NCI-H1417 treated with DMSO at 0.1 percent for 48 hours (cell line): Measurements from ENCODE around the gene ZNF764.
A peak's percentile ranks its signal among the peaks of the same experiment; 100 is the strongest.

ENCODE experiments used
- DNase-seq: peaks from one replicate; lab custom pipeline; 2025; lab: John Stamatoyannopoulos, UW

Gene ZNF764

DNA sequence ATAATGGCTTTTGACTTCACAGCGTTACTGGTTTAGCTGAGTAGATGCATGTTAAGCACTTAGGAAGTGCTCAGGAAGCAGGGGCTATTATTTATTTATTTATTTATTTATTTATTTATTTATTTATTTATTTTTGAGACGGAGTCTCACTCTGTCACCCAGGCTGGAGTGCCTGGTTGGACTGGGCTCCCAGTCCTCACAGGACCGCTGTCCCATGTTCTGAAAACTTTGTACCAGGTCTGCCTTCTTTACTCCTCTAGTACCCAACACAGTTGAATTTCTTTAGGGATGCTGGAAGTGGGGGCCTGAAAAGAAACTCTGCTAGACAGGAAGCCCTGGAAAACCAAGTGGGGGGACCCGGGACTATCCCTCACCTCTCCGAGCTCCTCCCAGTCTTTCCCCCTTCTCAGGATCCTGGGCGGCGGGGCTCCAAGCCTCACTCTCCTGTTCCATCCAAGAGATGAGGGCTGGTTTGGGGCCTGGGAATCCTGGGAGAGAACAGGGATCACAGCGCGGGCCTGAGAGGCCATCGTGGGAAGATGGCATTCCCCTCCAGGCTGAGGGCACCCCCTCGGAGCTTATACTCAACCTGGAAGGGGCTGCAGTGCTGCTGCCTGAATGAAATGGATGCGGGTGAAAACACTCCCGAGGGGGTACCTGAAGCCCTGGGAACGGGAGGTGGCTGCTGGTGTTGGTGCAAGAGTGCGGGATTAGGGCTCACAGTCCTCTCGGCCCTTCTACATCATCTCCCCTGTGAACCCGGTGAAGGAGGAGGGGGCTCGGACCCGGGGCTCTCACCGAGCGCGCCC is 12.7 kb upstream of the ZNF764 start:
- DNase-seq: no peak

DNA sequence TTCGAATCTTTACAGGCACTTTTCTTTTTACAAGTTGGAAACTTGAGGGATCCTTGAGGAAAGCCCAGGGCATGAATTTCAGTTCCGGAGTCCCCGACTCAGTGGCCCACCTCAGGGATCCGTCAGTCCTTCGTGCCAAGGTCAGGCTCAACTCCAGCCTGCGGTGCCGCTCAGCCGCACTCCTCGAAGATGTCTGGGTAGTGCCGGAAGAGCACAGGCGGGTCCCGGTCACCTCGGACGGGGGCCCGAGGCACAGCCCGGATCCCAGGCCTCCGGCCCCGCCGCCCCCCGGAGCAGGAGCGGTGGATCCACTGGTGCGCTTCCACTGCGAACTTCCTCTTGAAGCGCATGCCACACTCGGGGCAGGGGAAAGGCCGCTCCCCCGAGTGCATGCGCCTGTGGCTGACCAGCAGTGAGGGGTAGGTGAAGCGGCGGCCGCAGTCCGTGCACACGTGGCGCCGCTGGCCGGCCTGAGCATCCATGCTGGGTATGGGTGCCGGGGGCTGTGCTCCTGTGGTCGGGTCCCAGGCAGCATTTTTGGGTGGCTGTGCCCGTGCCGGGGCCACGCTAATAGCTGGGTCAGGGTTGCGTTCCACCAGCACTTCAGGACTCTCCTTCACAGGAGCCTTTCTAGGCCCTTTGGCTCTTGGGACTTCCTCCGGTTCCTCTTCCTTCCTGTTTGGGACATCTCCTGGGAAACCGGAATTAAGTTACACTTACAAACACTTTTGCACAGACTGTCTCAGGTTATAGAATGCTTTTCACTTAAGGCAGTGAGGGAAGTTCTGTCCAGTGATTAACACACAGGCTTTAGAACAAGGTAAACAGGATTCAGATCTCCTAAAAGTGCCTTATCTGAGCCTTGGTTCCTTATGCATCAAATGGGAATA is 11.8 kb upstream of the ZNF764 start:
- DNase-seq: no peak

DNA sequence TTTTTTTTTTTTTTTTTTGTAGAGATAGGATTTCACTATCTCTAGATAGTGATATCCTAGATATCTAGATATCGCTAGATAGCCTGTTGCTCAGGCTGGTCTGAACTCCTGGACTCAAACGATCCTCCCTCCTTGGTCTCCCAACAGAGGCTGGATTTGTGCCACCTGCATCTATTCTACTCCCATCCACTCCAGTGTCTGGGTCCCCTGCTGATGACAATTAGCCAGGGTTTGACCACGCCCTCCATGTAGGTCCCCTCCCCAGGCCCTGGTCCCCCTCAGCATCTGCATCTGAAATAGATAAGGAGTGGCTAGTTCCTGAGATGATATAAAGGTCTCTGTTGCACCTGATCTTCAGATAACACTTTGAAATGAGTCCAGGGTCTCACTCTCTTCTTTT is 11.1 kb upstream of the ZNF764 start:
- no peak for DNase-seq

DNA sequence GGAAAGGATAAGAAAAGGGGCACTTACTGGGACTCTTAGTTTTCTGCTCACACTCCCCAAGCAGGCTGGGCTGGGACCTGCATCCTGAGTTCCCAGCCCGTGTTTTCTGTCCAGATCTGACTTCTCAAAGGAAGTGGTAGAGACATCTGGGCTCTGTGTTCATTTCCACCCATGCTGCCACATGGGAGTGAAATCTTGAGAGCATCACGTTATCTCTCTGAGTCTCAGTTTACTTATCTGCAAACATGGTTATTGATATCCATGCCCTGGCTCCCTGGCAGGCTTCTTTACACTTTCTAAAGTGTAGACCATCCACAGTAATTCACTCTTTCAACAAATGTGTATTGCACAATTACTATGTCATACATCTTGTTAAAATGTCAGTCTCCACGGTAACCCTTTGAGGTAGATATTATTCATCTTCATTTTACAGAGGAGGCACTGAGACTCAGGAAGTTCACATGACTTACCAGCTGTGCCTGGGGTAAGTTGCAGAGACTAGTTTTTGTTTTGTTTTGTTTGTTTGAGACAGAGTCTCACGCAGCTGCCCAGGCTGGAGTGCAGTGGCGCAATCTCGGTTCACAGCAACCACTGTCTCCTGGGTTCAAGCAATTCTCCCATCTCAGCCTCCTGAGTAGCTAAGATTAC is 9.9 kb upstream of the ZNF764 start:
- DNase-seq: peak; percentile 32

DNA sequence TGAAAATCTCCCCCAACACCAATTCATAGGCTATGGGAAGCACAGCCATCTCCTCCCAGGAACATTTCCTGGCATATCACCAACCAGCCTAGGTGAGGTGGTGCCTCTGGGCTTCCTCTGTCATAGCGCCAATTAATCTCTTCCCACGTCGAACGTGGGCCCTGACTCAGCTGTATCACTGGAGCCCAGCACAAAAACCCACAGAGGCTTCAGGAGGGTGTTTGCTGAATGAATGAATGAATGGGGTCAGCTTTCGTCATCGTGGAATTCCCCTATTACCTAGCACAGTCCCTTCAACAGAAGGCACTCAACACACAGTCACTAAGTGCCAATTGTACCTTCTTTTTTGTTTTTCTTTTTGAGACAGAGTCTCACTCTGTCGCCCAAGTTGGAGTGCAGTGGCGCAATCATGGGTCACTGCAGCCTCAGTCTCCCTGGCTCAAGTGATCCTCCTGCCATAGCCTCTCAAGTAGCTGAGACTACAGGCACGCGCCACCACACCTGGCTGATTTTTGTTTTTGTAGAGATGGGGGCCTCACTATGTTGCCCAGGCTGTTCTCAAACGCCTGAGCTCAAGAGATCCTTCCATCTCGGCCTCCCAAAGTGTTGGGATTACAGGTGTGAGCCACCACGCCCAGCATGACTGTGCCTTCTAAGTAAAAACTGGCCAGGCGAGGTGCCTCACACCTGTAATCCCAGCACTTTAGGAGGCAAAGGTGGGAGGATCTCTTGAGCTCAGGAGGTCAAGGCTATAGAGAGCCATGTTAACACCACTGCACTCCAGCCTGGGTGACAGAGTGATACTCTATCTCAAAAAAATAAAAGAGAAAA is 9.2 kb upstream of the ZNF764 start:
- no peak for DNase-seq

DNA sequence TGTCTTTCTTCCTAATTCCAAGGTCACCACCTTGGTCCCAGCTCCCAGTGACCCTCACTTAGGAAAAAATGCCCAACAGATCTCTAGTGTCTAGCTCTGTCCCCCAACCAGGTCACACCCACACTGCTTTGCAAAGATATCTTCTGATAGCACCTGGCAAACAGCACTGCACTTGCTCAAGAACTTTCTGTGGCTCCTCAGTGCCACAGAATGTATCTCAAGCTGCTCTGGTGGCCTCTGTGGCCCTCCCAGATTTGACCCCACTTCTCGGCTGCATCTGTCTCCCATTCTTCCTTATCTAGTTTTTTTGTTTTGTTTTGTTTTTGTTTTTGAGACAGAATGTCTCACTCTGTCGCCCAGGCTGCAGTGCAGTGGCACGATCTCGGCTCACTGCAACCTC is 8.4 kb upstream of the ZNF764 start:
- no peak for DNase-seq

DNA sequence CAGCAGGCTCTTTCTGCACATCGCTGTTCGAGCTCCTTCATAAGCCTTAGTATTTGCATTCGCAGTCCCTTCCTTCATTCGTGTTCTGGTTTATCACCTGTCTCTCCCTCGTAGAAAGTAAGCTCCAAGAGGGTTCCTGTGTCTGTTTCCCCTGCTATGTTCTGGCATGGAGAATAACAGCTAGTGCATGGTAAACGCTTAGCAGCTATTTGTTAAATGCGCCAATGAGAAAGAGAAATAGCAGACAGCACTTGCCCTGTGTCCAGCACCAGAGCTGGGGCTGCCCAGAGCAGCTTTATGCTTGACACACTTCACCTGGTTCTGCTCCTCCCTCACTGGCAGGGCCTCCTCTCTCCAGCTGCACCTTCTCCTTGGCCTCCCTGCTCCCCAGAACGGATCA is 7.8 kb upstream of the ZNF764 start:
- DNase-seq: no peak

DNA sequence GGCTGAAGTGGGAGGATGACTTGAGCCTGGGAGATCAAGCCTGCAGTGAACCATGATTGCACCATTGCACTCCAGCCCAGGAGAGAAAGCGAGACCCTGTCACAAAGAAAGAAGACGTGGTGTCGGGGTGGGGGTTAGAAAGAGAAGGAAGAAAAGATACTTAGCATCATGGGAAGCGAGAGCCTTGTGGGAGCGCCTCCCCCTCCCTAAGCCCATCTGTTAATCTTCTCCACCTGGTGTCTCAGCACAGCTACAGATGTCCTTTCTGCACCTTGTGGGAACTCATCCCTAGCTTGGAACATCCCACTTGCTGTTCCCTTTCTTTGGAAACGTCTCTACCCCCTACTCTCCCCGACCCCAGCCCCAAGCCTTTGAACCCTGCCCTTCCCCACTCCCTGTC is 7.4 kb upstream of the ZNF764 start:
- no peak for DNase-seq

DNA sequence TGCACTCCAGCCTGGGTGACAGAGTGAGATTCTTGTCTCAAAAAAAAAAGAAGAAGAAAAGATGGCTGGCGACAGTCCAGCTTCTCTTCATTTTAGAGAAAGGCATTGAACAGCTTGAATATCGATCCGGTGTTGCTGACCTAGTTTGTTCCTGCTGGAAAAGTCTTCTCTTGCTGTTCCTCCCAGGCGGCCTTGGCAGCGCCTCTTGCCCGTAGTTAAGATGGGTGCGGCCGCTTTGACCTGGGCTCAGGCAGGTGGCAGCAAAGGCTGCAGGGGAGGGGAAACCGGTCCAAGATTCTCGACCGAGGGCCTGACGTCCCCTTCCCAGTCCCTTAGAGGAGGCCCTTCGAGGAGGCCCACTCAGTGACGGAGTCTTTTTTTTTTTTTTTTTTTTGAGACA is 3.8 kb upstream of the ZNF764 start:
- no peak for DNase-seq

DNA sequence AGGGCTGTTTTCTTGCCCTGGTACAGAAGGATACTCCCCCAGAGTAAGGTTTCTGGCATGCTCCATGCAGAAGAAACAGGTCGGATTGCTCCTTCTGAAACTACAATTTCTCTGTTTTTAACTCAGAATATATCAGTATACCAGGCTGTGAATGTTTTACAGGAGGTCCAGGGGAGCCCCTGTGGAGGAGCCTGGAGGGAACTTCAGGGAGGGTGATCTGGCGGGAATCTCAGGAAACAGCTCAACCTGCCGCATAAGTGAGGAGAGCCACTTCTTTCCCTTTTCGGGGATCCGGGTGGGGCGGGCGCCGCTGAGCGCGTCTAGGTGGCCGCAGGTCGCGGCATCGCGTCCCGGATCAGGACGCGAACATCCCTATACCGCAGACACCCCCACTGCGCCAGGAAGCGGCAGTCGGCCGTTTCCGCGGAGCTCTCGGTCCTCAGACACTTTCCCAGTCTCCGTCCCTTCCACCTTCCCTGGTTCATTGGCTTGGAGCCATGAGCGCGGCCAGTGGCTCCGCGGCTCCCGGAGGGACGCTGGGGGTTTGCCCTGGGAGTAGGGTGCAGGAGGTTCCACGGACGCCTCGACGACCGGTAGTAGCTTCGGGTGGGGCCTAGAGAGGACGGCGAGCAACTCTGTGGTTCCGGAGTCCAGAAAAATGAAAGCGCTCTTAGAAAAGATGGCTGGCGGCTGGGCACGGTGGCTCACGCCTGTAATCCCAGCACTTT is 3.1 kb upstream of the ZNF764 start:
- DNase-seq: no peak

DNA sequence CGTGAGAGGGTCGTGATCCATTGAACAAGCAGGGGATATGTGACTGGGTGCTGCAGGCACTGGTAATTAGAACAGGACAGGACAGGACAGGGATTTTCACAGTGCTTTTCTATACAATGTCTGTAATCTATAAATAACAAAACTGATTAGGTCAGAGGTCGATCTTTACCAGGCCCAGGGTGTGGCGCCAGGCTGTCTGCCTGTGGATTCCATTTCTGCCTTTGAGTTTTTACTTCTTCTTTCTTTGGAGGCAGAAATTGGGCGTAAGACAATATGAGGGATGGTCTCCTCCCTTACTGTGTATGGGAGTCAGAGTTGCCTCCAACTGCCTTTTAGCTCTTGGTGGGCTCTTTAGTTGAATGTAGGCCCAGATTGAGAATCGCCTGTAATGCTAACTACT is 1.5 kb upstream of the ZNF764 start:
- no peak for DNase-seq

DNA sequence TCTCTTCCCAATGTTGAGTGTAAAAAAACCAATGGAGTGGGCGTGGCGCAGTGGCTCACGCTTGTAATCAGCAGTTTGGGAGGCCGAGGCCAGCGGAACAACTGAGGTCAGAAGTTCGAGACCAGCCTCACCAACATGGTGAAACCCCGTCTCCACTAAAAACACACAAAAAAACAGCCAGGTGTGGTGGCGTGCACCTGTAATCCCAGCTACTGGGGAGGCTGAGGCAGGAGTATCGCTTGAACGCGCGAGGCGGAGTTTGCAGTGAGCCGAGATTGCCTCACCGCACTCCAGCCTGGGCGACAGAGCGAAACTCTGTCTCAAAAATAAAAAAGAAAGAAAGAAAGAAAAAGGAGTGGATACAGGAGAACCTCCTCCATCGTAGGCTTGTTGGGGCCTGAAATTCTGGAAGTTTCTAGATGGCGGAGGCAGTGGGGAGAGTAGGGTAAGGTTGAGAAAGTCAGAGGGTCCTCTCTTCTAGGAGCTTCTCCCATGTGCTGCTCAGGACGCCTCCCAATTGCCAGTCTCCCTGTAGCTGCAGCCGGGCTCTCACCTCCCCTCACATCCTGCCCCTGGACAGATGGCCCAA is 709 bp upstream of the ZNF764 start:
- DNase-seq: no peak

DNA sequence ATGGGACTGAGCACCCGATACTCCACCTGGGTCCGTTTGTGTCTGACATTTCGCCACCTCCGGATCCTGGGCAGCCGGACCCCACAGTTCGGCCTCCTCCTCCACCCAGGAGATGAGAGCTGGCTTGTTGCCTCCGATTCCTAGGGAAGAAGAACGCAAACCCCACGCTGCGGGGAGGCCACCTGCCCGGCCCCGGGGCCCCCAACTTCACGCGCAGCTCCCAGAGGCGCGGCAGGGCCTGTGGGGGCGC is 542 bp downstream of the ZNF764 start:
- DNase-seq: no peak

DNA sequence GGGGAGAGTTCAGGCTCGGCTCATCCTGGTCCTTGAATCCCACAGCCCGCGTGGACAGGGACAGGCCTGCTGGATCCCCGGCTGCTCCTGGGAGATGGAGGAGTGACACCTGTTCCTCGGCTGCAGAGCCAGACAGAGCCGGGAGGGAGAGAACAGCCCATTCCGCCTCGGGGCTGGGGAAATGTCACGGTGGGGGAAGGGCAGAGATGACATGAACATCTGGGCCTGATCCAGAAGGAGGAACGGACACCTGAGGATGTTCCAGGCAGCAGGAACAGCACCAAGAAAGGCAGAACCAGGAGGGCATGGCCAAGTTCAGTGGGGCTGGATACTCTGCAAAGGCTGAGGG is 2.1 kb downstream of the ZNF764 start:
- no peak for DNase-seq

DNA sequence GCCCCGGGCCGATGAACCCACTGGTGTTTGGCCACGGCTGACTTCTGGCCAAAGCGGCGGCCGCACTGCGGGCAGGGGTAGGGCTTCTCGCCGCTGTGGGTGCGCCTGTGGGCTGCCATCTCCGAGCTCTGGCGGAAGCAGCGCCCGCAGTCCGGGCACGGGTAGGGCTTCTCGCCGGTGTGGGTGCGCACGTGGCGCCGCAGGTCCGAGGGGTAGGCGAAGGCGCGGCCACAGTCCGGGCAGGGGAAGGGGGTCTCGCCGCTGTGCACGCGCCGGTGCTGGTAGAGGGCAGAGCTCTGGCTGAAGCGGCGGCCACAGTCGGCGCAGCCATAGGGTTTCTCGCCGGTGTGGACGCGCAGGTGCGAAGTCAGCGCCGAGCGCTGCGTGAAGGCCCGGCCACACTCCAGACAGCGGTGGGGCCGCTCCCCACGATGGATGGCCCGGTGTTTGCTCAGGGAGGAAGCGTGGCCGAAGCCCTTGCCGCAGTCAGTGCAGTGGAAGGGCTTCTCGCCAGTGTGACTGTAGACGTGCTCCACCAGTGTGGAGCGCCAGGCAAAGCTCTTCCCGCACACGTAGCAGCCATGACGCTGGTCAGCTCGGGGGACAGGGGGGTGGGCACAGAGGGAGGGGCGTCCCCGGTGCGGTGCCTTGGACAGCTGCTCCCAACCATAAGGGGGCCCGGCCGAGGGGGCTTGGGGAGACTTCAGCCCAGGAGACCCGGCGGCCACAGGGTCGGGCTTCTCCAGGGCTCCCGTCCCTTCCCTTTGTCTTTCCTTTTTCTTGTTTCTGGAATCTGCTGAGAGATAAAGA is 2.7 kb downstream of the ZNF764 start:
- DNase-seq: no peak

DNA sequence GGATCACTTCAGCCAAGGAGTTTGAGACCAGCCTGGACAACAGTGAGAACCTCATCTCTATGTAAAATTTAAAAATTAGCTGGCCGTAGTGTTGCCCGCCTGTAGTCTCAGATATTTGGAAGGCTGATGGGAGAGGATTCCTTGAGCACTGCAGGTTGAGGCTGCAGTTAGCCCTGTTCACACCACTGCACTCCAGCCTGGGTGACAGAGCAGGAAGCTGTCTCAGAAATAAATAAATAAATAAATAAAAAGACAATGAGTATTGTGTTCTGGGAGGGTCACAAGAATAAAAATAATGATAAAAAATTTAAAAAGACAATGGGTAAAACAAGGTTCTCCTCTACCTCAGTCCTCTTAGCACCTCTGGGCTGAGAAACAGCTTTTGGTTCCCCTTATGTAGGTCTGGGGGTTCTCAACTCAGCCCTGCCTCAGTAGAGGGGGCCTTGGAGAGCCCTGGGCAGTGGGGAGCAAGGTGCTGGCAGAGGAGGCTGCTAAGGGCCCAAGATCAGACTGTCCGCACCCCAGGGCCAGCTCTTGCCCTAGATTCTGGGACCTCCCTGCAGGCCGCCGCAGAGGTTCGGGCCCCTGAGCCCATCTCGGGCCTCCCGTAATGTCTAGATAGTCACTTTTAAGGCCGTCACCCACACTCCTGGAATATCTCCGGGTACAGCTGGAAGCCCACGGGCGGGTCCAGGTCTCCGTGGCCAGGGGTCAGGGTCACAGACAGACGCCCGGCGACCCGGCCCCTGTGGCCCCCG is 3.4 kb downstream of the ZNF764 start:
- no peak for DNase-seq

DNA sequence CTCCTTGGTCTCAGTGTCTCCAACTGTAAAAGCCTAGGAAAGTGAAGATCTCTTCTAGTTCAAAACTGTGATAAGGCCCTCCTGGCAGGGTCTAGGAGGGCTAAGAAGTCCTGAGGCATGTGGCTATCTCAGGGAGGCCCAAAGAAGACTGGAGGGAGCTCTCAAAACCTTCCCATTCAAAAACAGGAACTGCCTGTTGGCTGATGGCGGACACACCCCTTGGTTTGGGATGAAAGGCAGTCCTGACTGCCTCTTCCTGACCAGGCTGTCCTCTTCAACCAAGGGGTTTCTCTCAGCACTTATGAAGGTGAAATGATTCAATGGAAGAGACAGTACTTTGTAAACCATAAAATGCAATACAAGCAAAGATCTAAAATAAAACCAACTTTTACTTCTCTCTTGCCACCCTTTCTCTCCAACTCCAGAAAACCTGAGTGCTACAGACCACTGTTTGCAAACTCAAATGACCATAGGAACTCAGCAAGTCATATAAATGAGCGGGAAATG is 4.7 kb downstream of the ZNF764 start:
- DNase-seq: no peak

DNA sequence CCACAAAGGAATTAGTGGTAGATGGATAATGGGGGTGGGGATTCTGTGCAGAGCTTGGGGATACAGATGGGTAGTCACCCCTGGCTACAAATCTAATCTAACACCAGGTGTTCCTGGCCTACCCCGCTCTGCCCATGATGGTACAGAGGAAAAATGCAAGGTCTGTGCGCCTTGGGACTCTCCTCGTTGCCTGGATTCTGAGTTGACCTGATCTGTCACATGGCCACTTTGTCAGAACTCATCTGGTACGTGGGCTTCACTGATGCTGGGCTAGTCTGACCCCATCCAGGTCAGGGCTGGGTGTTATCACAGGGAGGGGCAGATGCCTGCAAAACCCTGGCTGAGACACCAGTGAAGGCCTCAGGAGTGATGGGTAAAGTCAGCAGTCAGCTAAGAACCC is 5.2 kb downstream of the ZNF764 start:
- DNase-seq: no peak

DNA sequence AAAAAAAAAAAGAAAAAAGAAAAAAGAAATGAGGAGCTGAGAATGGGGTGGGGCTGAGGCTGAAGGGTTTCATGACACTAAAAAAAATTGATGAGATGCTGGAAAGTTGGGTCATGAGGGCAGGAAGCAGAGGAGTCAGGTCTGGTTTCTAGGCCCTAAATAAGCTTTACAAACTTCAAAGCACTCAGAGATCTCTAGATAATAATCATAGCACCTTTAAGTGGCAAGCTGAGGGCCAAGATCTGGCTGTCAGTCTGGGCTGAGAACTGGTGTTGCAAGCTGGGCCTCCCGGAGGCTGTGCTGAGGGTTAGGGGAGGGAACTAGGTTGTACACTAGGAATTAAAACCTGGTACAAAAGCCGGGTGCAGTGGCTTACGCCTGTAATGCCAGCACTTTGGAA is 6.4 kb downstream of the ZNF764 start:
- no peak for DNase-seq
